Mucosa of rectum (tissue), 2 donors: ENCODE results near the gene EMID1.

Experiments
- H3K27ac ChIP-seq, 2 donors: one replicate each; pipeline ENCODE4 v1.7.0; 2013; ENCODE audit warnings: inconsistent platforms in 2 of 2, low read depth in 2 of 2, low read length in 2 of 2
- H3K27me3 ChIP-seq, 2 donors: one replicate each; pipeline ENCODE4 v1.7.0; 2013; ENCODE audit warnings: low read length in 2 of 2; ENCODE audit not compliant: control insufficient read depth in 2 of 2, insufficient read depth in 2 of 2
- H3K36me3 ChIP-seq, 2 donors: one replicate each; pipeline ENCODE4 v1.7.0; 2013; ENCODE audit warnings: low read length in 2 of 2; ENCODE audit not compliant: control insufficient read depth in 2 of 2, insufficient read depth in 2 of 2
- H3K4me1 ChIP-seq, 2 donors: one replicate each; pipeline ENCODE4 v1.7.0; 2013; ENCODE audit warnings: low read length in 2 of 2, mild to moderate bottlenecking in 1 of 2; ENCODE audit not compliant: control insufficient read depth in 2 of 2, insufficient read depth in 2 of 2
- H3K4me3 ChIP-seq, 2 donors: one replicate each; pipeline ENCODE4 v1.7.0; 2013; ENCODE audit warnings: low read length in 2 of 2
- H3K9ac ChIP-seq, 2 donors: one replicate each; pipeline ENCODE4 v1.7.0; 2013; ENCODE audit warnings: low read length in 2 of 2, low read depth in 1 of 2, mild to moderate bottlenecking in 1 of 2
- H3K9me3 ChIP-seq, 2 donors: one replicate each; pipeline ENCODE4 v1.7.0; 2013; ENCODE audit warnings: low read length in 2 of 2; ENCODE audit not compliant: control insufficient read depth in 2 of 2
- donor health status: healthy.
- donor health status: Normal muscosa, but diverticular disease.

EMID1 gene

GRCh38 chr22:29205594-29206371 lies at the start of gene EMID1:
Gene EMID1 (plus strand): TSS chr22:29205896. CDS start chr22:29206039, 143 bp downstream.
- Histone ChIP-seq H3K9ac (peak within 1 kb of the TSS; percentile 32 to 50), H3K27me3 (peaks cover 7 to 11% of the 10 kb centered on the region in 2 donors), H3K4me1 (peaks cover 11 to 19% of the 10 kb centered on the region in 2 donors), H3K4me3 (peak within 1 kb of the TSS; percentile 57 to 65), H3K36me3 (no peaks in the 10 kb centered on the region), H3K27ac (peak within 1 kb of the TSS; percentile 8 to 43), H3K9me3 (no peaks in the 10 kb centered on the region)

GRCh38 chr22:29155966-29156365 lies 49.7 kb upstream of the EMID1 start:
- no peaks in the 10 kb centered on the region for H3K36me3 ChIP-seq
- H3K27ac ChIP-seq, result no peak overlapping the region
- H3K4me1 ChIP-seq, result peaks cover 0 to 2% of the 10 kb centered on the region in 2 donors
- H3K27me3 ChIP-seq, result no peaks in the 10 kb centered on the region
- no peak overlapping the region for H3K4me3 ChIP-seq
- no peaks in the 10 kb centered on the region for H3K9me3 ChIP-seq
- no peak overlapping the region for H3K9ac ChIP-seq

- Histone ChIP-seq H3K9me3 (no peaks in the 10 kb centered on the region), H3K9ac (no peak overlapping the region), H3K36me3 (no peaks in the 10 kb centered on the region), H3K27ac (no peak overlapping the region), H3K27me3 (no peaks in the 10 kb centered on the region), H3K4me3 (no peak overlapping the region), H3K4me1 (peaks cover 0 to 2% of the 10 kb centered on the region in 2 donors)
Observed at GRCh38 chr22:29156507-29156906, 49.2 kb upstream of the EMID1 start.

GRCh38 chr22:29157759-29158535 lies 47.7 kb upstream of the EMID1 start:
- Histone ChIP-seq H3K9me3 (no peaks in the 10 kb centered on the region), H3K4me1 (peaks cover 0 to 2% of the 10 kb centered on the region in 2 donors), H3K9ac (no peak overlapping the region), H3K27me3 (no peaks in the 10 kb centered on the region), H3K27ac (no peak overlapping the region), H3K4me3 (no peak overlapping the region), H3K36me3 (no peaks in the 10 kb centered on the region)

- peaks cover 0 to 2% of the 10 kb centered on the region in 2 donors for H3K4me1 ChIP-seq
- no peaks in the 10 kb centered on the region for H3K9me3 ChIP-seq
- H3K27me3 ChIP-seq, result no peaks in the 10 kb centered on the region
- H3K27ac ChIP-seq, result no peak overlapping the region
- H3K9ac ChIP-seq, result no peak overlapping the region
- H3K36me3 ChIP-seq, result no peaks in the 10 kb centered on the region
- H3K4me3 ChIP-seq, result no peak overlapping the region
Observed at GRCh38 chr22:29158546-29158945, 47.1 kb upstream of the EMID1 start.

- Histone ChIP-seq H3K36me3 (no peaks in the 10 kb centered on the region), H3K9me3 (no peaks in the 10 kb centered on the region), H3K27me3 (no peaks in the 10 kb centered on the region), H3K4me3 (no peak overlapping the region), H3K4me1 (no peaks in the 10 kb centered on the region), H3K9ac (no peak overlapping the region), H3K27ac (no peak overlapping the region)
Observed at GRCh38 chr22:29163808-29164207, 41.9 kb upstream of the EMID1 start.

GRCh38 chr22:29165321-29166060 lies 40.2 kb upstream of the EMID1 start:
- no peak overlapping the region for H3K27ac ChIP-seq
- H3K4me3 ChIP-seq, result no peak overlapping the region
- H3K4me1 ChIP-seq, result no peaks in the 10 kb centered on the region
- no peaks in the 10 kb centered on the region for H3K9me3 ChIP-seq
- H3K9ac ChIP-seq, result no peak overlapping the region
- H3K27me3 ChIP-seq, result no peaks in the 10 kb centered on the region
- no peaks in the 10 kb centered on the region for H3K36me3 ChIP-seq

GRCh38 chr22:29166180-29166579 lies 39.5 kb upstream of the EMID1 start:
- H3K27ac ChIP-seq, result no peak overlapping the region
- H3K36me3 ChIP-seq, result no peaks in the 10 kb centered on the region
- H3K27me3 ChIP-seq, result no peaks in the 10 kb centered on the region
- no peaks in the 10 kb centered on the region for H3K4me1 ChIP-seq
- no peak overlapping the region for H3K4me3 ChIP-seq
- no peaks in the 10 kb centered on the region for H3K9me3 ChIP-seq
- H3K9ac ChIP-seq, result no peak overlapping the region

GRCh38 chr22:29167032-29167911 lies 38.4 kb upstream of the EMID1 start:
- Histone ChIP-seq H3K27ac (no peak overlapping the region), H3K9ac (no peak overlapping the region), H3K4me3 (no peak overlapping the region), H3K9me3 (no peaks in the 10 kb centered on the region), H3K36me3 (no peaks in the 10 kb centered on the region), H3K27me3 (no peaks in the 10 kb centered on the region), H3K4me1 (no peaks in the 10 kb centered on the region)
